RWPE1 (cell line): ENCODE results near the gene SPATS1.
A peak's percentile ranks its signal among the peaks of the same experiment; 100 is the strongest.

Source experiments
- CTCF ChIA-PET: fragments of 350-600 bp; sonication (Branson Sonifier 250); formaldehyde crosslinking; extraction: SDS; loops from one replicate; lab custom pipeline; 2021; lab: Yijun Ruan, JAX
- POLR2A ChIA-PET: fragments of 400-600 bp; formaldehyde crosslinking; extraction: SDS; loops from one replicate; lab custom pipeline; 2020; ENCODE audit warnings: antibody characterized with exemption; ENCODE audit not compliant: low non-redundant PET; lab: Yijun Ruan, JAX
- DNase-seq: peaks from one replicate; pipeline ENCODE4 v3.0.0; 2012; ENCODE audit warnings: low spot score
- H3K27ac ChIP-seq: fragments of 450-650 bp; 2 replicates; pipeline ENCODE4 v1.5.1; 2017
- CTCF ChIP-seq: fragments of 450-650 bp; conservative IDR thresholded peaks from 2 replicates; pipeline ENCODE4 v1.5.1; 2017; ENCODE audit warnings: low read depth, mild to moderate bottlenecking

Gene SPATS1

GRCh38 chr6:44388135-44388487, 45.7 kb downstream of the SPATS1 start:
- POLR2A ChIA-PET, result no interaction called here
- H3K27ac ChIP-seq, result peak overlapping the region; percentile 97
- TF ChIP-seq CTCF, result no peak
- CTCF ChIA-PET, result no interaction called here
- DNase-seq, result no peak

GRCh38 chr6:44388887-44389286, 46.4 kb downstream of the SPATS1 start:
- no peak overlapping the region for H3K27ac ChIP-seq
- ChIA-PET CTCF (interaction anchor here (0.6 kb wide), 2 partner anchors 61 to 76 kb away, joined by 3 to 4 read pairs; partner anchors contain the start of gene AARS2), POLR2A (no interaction called here)
- no peak for DNase-seq
- TF ChIP-seq CTCF, result no peak

- H3K27ac ChIP-seq, result no peak overlapping the region
- CTCF ChIA-PET, result no interaction called here
- DNase-seq, result no peak
- TF ChIP-seq CTCF, result no peak
- POLR2A ChIA-PET, result no interaction called here
These were observed 47.8 kb downstream of the SPATS1 start for GRCh38 chr6:44390158-44390683.
